Measurements from ENCODE around the gene LZTR1. TPM values are rescaled to one million over a fixed set of nuclear protein-coding genes. Genes with fewer than 3 reads are reported as not detected.

Gene LZTR1
- total RNA-seq, 1 experiment from 2014 or later, result 40.2 TPM

GRCh38 chr22:21000207-21000986 is 18.3 kb downstream of the LZTR1 start:
- Histone ChIP-seq H3K36me3 (ENCODE audit: control insufficient read depth, insufficient read depth, low read length) (no peaks in the 10 kb centered on the region; the same call in 1 of the 2 replicates), H3K27me3 (ENCODE audit: control insufficient read depth, insufficient read depth, low read length) (no peaks in the 10 kb centered on the region), H3K4me3 (ENCODE audit: low read depth in 2 of 2, low read length in 2 of 2) (peak overlapping the region; percentile 82 to 85), H3K27ac (ENCODE audit: low read length) (peak overlapping the region; percentile 92), H3K4me1 (ENCODE audit: control insufficient read depth, insufficient read depth, low read length) (peaks cover 9% of the 10 kb centered on the region), H3K9me3 (ENCODE audit: control insufficient read depth, insufficient read depth, low read depth, low read length) (no peaks in the 10 kb centered on the region)
- ChIA-PET CTCF (no interaction called here), POLR2A (no interaction called here)
- no peak for DNase-seq (ENCODE audit: low read depth, low spot score)
- intact Hi-C loops (cut with micrococcal nuclease; ENCODE audit: unreplicated experiment) (no loop called here), in situ Hi-C loops (cut with HindIII; ENCODE audit: low pct_unique_long_range_greater_than_20kb, low sequenced_read_pairs) (no loop called here)
- BruUV-seq (replicated peaks), result no TSS peak
- no peak for ATAC-seq
- TF ChIP-seq SIN3A (IDR thresholded peaks at IDR 0.05; ENCODE audit: borderline replicate concordance, insufficient read depth, low read depth, low read length) (no peak), POLR2AphosphoS5 (IDR thresholded peaks at IDR 0.05; ENCODE audit: low read depth, low read length) (no peak), REST (IDR thresholded peaks at IDR 0.05; ENCODE audit: insufficient read depth in 1 of 2, low read depth in 2 of 2, low read length in 1 of 2) (no peak), TCF7L2 (IDR thresholded peaks at IDR 0.05; ENCODE audit: low read depth, low read length) (no peak), CTCF (IDR thresholded peaks at IDR 0.05) (no peak)

GRCh38 chr22:21000987-21001600 is 19.0 kb downstream of the LZTR1 start:
- CTCF ChIA-PET, result no interaction called here
- Histone ChIP-seq H3K27me3 (ENCODE audit: control insufficient read depth, insufficient read depth, low read length) (no peaks in the 10 kb centered on the region), H3K9me3 (ENCODE audit: control insufficient read depth, insufficient read depth, low read depth, low read length) (no peaks in the 10 kb centered on the region), H3K4me1 (ENCODE audit: control insufficient read depth, insufficient read depth, low read length) (peaks cover 9% of the 10 kb centered on the region), H3K4me3 (ENCODE audit: low read depth in 2 of 2, low read length in 2 of 2) (peak overlapping the region; percentile 82 to 85), H3K27ac (ENCODE audit: low read length) (peak overlapping the region; percentile 92), H3K36me3 (ENCODE audit: control insufficient read depth, insufficient read depth, low read length) (no peaks in the 10 kb centered on the region; the same call in 1 of the 2 replicates)
- DNase-seq (ENCODE audit: low read depth, low spot score), result no peak
- POLR2A ChIA-PET, result no interaction called here
- in situ Hi-C loops (cut with HindIII; ENCODE audit: low pct_unique_long_range_greater_than_20kb, low sequenced_read_pairs) (no loop called here), intact Hi-C loops (cut with micrococcal nuclease; ENCODE audit: unreplicated experiment) (no loop called here)
- ATAC-seq, result peak; percentile 0; the same call in 1 of the 2 replicates
- BruUV-seq (replicated peaks), result no TSS peak
- TF ChIP-seq TCF7L2 (IDR thresholded peaks at IDR 0.05; ENCODE audit: low read depth, low read length) (no peak), REST (IDR thresholded peaks at IDR 0.05; ENCODE audit: insufficient read depth in 1 of 2, low read depth in 2 of 2, low read length in 1 of 2) (no peak), CTCF (IDR thresholded peaks at IDR 0.05) (no peak), POLR2AphosphoS5 (IDR thresholded peaks at IDR 0.05; ENCODE audit: low read depth, low read length) (no peak), SIN3A (IDR thresholded peaks at IDR 0.05; ENCODE audit: borderline replicate concordance, insufficient read depth, low read depth, low read length) (no peak)

Data from Panc1 (cell line).